HepG2 (cell line): ENCODE results near the gene ZMAT2. TPM values are rescaled to one million over a fixed set of nuclear protein-coding genes. Genes with fewer than 3 reads are reported as not detected.

Experiments used
- GTF3A ChIP-seq: sonication (generic); formaldehyde crosslinking; conservative IDR thresholded peaks from 2 replicates; pipeline ENCODE4 v1.4.0; 2020; ENCODE audit warnings: mild to moderate bottlenecking, missing genetic modification reagents
- HNRNPUL1 ChIP-seq: fragments of 200-400 bp; formaldehyde crosslinking; IDR thresholded peaks from 2 replicates; pipeline ENCODE4 v1.6.1; 2017; ENCODE audit warnings: low read depth, mild to moderate bottlenecking, low read length, moderate library complexity
- KLF12 ChIP-seq: sonication (generic); formaldehyde crosslinking; IDR thresholded peaks from 2 replicates; pipeline ENCODE4 v1.4.0; 2020; ENCODE audit warnings: missing genetic modification reagents, borderline replicate concordance
- MBD4 ChIP-seq: IDR thresholded peaks from 2 replicates; pipeline ENCODE4 v1.6.1; 2012; ENCODE audit warnings: low read length, inconsistent platforms, borderline replicate concordance
- REL ChIP-seq: sonication (generic); formaldehyde crosslinking; conservative IDR thresholded peaks from 2 replicates; pipeline ENCODE4 v1.8.0; 2022; ENCODE audit warnings: mild to moderate bottlenecking, missing genetic modification reagents, moderate library complexity
- RERE ChIP-seq: IDR thresholded peaks from 2 replicates; pipeline ENCODE4 v1.6.1; 2016; ENCODE audit warnings: low read depth, missing genetic modification reagents, missing compliant biosample characterization
- SALL2 ChIP-seq: sonication (generic); formaldehyde crosslinking; IDR thresholded peaks from 2 replicates; pipeline ENCODE4 v1.8.1; 2023; ENCODE audit warnings: mild to moderate bottlenecking, missing genetic modification reagents, inconsistent platforms
- ZNF136 ChIP-seq: sonication (generic); formaldehyde crosslinking; IDR thresholded peaks from 2 replicates; pipeline ENCODE4 v1.8.1; 2022; ENCODE audit warnings: low read depth, mild to moderate bottlenecking, moderate library complexity, missing genetic modification reagents
- ZNF512 ChIP-seq: sonication (generic); formaldehyde crosslinking; IDR thresholded peaks from 2 replicates; pipeline ENCODE4 v1.4.0; 2020; ENCODE audit warnings: mild to moderate bottlenecking, missing genetic modification reagents
- ZNF678 ChIP-seq: sonication (generic); formaldehyde crosslinking; IDR thresholded peaks from 2 replicates; pipeline ENCODE4 v1.4.0; 2020; ENCODE audit warnings: mild to moderate bottlenecking, missing genetic modification reagents
- ZSCAN9 ChIP-seq: IDR thresholded peaks from 2 replicates; pipeline ENCODE4 v1.6.1; 2016; ENCODE audit warnings: borderline replicate concordance
- polyA plus RNA-seq, 8 experiments: library from polyadenylated mRNA; depleted of rRNA in 3 of 8; stranded (reverse) in 7 of 8; unstranded in 1 of 8; fragments of >200 nt; fragmentation: Illumina TruSeq in 4 of 8; extraction: Trizol in 4 of 8; gene quantifications; 2 replicates each; pipeline versions ENCODE4 v1.2.1 to v1.2.3, GENCODE V29; 2011 to 2016; ENCODE audit warnings: low read depth in 4 of 8, missing spikeins in 1 of 8, mixed read lengths in 1 of 8; ENCODE audit not compliant: insufficient read depth in 1 of 8
- total RNA-seq, 5 experiments: library from RNA; depleted of rRNA; stranded (reverse); fragments of >200 nt; fragmentation: Illumina TruSeq; extraction: Trizol; gene quantifications; 2 replicates each; pipeline ENCODE4 v1.2.3, GENCODE V29; 2016; ENCODE audit warnings: low read depth in 1 of 5
- TF ChIP-seq, protein P1 (sequence below): sonication (generic); formaldehyde crosslinking; IDR thresholded peaks from 2 replicates; pipeline ENCODE4 v1.5.0; 2020; ENCODE audit warnings: mild to moderate bottlenecking, missing genetic modification reagents
- TF ChIP-seq, protein P2 (sequence below): sonication (generic); formaldehyde crosslinking; IDR thresholded peaks from 2 replicates; pipeline ENCODE4 v1.8.0; 2022; ENCODE audit warnings: low read depth, missing genetic modification reagents
- TF ChIP-seq, protein P3 (sequence below): sonication (generic); formaldehyde crosslinking; IDR thresholded peaks from 2 replicates; pipeline ENCODE4 v1.8.0; 2022; ENCODE audit warnings: mild to moderate bottlenecking, missing genetic modification reagents, moderate library complexity

Gene ZMAT2
- total and polyA plus RNA-seq, 2 of the 13 experiments (the other 11 are each of a cell fraction or from before 2014, with no cell fraction given), result 35.4 to 92.8 TPM

DNA sequence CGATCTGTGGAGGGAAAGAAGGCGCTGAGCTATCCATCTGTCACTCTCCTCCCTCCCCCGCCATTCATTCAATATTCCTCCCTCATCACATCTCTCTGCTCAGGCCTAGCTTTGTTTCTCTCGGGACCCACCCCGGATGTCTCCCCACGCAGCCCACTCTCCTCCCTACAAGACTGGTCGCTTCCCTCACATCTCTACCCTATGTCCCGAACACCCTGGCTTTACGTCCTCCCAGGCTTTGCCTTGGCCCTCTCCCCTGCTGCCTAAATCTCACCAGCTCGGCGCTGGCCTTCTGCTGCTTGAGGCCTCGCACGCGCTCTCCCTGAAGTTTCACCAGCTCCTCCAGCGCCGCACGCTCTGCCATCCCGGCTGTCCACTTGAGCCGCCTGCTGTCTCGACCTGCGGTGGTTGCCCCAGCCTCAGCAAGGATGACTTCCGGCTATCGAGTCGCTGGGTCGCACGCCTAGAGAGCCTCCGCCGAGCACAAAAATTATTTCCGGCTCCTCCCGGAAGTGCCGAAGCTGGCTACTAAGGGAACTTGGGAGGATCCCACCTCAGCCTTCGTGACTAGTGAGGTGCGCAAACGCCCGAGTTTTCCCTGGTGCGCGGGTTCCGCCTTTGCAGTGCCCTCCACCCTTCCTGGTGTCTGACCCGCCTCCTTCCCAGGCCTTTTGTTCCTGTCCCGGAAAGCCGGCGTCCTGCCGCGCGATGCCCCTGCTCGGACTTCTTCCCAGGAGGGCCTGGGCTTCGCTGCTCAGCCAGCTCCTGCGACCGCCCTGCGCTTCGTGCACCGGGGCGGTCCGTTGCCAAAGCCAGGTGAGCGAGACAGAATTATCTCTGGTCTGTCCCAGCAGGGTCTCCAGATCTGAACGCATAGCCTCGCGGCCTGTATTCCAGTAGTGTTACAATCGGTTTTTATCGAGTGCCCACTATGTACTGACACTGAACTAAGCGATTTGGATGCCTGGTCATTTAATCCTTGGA lies 9.0 kb upstream of the ZMAT2 start, which contains the start of the genes HARS1 and HARS2 (continued):
- 0 out of 2 replicates have a peak, but pooled peaks have one; percentile 34 for TF ChIP-seq RERE (CRISPR knock-in tag)
- TF ChIP-seq, protein P1, sequence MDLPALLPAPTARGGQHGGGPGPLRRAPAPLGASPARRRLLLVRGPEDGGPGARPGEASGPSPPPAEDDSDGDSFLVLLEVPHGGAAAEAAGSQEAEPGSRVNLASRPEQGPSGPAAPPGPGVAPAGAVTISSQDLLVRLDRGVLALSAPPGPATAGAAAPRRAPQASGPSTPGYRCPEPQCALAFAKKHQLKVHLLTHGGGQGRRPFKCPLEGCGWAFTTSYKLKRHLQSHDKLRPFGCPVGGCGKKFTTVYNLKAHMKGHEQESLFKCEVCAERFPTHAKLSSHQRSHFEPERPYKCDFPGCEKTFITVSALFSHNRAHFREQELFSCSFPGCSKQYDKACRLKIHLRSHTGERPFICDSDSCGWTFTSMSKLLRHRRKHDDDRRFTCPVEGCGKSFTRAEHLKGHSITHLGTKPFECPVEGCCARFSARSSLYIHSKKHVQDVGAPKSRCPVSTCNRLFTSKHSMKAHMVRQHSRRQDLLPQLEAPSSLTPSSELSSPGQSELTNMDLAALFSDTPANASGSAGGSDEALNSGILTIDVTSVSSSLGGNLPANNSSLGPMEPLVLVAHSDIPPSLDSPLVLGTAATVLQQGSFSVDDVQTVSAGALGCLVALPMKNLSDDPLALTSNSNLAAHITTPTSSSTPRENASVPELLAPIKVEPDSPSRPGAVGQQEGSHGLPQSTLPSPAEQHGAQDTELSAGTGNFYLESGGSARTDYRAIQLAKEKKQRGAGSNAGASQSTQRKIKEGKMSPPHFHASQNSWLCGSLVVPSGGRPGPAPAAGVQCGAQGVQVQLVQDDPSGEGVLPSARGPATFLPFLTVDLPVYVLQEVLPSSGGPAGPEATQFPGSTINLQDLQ, result peak; percentile 89
- TF ChIP-seq, protein P2, sequence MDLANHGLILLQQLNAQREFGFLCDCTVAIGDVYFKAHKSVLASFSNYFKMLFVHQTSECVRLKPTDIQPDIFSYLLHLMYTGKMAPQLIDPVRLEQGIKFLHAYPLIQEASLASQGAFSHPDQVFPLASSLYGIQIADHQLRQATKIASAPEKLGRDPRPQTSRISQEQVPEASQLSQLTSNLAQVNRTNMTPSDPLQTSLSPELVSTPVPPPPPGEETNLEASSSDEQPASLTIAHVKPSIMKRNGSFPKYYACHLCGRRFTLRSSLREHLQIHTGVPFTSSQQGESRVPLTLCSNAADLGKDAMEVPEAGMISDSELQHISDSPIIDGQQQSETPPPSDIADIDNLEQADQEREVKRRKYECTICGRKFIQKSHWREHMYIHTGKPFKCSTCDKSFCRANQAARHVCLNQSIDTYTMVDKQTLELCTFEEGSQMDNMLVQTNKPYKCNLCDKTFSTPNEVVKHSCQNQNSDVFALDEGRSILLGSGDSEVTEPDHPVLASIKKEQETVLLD (CRISPR knock-in tag), result peak; percentile 78
- TF ChIP-seq ZNF678, result no peak
- no peak for TF ChIP-seq MBD4
- TF ChIP-seq SALL2 (CRISPR knock-in tag), result peak; percentile 69; the same call in 1 of the 2 replicates
- no peak for TF ChIP-seq HNRNPUL1
- TF ChIP-seq ZSCAN9 (CRISPR knock-in tag), result 0 out of 2 replicates have a peak, but pooled peaks have one; percentile 19
- TF ChIP-seq, protein P3, sequence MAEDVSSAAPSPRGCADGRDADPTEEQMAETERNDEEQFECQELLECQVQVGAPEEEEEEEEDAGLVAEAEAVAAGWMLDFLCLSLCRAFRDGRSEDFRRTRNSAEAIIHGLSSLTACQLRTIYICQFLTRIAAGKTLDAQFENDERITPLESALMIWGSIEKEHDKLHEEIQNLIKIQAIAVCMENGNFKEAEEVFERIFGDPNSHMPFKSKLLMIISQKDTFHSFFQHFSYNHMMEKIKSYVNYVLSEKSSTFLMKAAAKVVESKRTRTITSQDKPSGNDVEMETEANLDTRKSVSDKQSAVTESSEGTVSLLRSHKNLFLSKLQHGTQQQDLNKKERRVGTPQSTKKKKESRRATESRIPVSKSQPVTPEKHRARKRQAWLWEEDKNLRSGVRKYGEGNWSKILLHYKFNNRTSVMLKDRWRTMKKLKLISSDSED, result no peak
- no peak for TF ChIP-seq GTF3A (CRISPR knock-in tag)
- TF ChIP-seq ZNF512 (CRISPR knock-in tag), result 0 out of 2 replicates have a peak, but pooled peaks have one; percentile 48
- TF ChIP-seq KLF12 (CRISPR knock-in tag), result peak; percentile 83; the same call in 1 of the 2 replicates
- TF ChIP-seq ZNF136, result no peak; the same call in 1 of the 2 replicates
- no peak for TF ChIP-seq REL
